Adrenal gland (tissue), 12 donors: ENCODE measurements around the gene NPAS3. TPM values are rescaled to one million over a fixed set of nuclear protein-coding genes. Genes with fewer than 3 reads are reported as not detected.

Experiments used
- DNase-seq, 7 donors: peaks; one replicate each; pipeline ENCODE4 v3.0.0-alpha.2; 2019 to 2020
- H3K27ac ChIP-seq, 5 donors: fragments of 200-600 bp; sonication (generic) in 4 of 5; 1 replicate in 3 of 5; 2 replicates in 2 of 5; pipeline versions ENCODE4 v1.5.1 to v1.8.0; 2016 to 2020; ENCODE audit warnings: mild to moderate bottlenecking in 1 of 5
- H3K27me3 ChIP-seq: fragments of 200-600 bp; 2 replicates; pipeline ENCODE4 v1.8.0; 2021
- H3K36me3 ChIP-seq, 2 donors: fragments of 200-600 bp; replicated peaks in 1 of 2; 1 replicate in 1 of 2; 2 replicates in 1 of 2; pipeline versions ENCODE4 v1.5.1 to v1.8.0; 2018 to 2022
- H3K4me1 ChIP-seq, 2 donors: fragments of 200-600 bp; replicated peaks in 1 of 2; 1 replicate in 1 of 2; 2 replicates in 1 of 2; pipeline versions ENCODE4 v1.5.1 to v1.8.0; 2018 to 2021
- H3K4me3 ChIP-seq, 4 donors: fragments of 200-600 bp; sonication (generic) in 3 of 4; one replicate each; pipeline ENCODE4 v1.5.1; 2016 to 2018
- H3K9me3 ChIP-seq, 3 donors: fragments of 200-600 bp; sonication (generic) in 1 of 3; replicated peaks in 1 of 3; 1 replicate in 2 of 3; 2 replicates in 1 of 3; pipeline versions ENCODE4 v1.5.1 to v1.8.0; 2016 to 2021
- POLR2A ChIP-seq, 2 donors: fragments of 450-650 bp; IDR thresholded peaks; one replicate each; pipeline ENCODE4 v1.6.1; 2017; ENCODE audit warnings: antibody characterized with exemption in 2 of 2, mild to moderate bottlenecking in 2 of 2, moderate library complexity in 1 of 2
- WGBS, 4 donors: extraction: QIAGEN DNeasy Blood & Tissue Kit in 2 of 4; methylation state at CpG; one replicate each; pipeline versions ENCODE4 v1.1.5 to v1.1.7; 2013 to 2017; 5-methylcytosine and 5-hydroxymethylcytosine counted together
- intact Hi-C, 2 donors: fragments of 100-400 bp; cut with DNase I; formaldehyde crosslinking; loops; one replicate each; pipeline versions ENCODE4 v1.14.1 to v1.15.0; 2022 to 2023
- polyA plus RNA-seq, 3 donors: library from polyadenylated mRNA; stranded (reverse); fragments of 200-250 nt in 2 of 3; fragments of 350-450 nt in 1 of 3; fragmentation: Illumina TruSeq in 1 of 3; extraction: RNeasy Lipid Tissue Mini Kit (QIAGEN cat#74804) in 1 of 3; gene quantifications; one replicate each; pipeline ENCODE4 v1.2.3, GENCODE V29; 2013 to 2014
- total RNA-seq, 9 donors: library from RNA; depleted of rRNA in 4 of 9; stranded (reverse); fragments of >200 nt in 4 of 9; fragments of 120-200 nt in 1 of 9; fragmentation: NEBNext Ultra II Directional in 1 of 9; extraction: Animal tissue kit (Norgen Biotek cat#: 25700) in 1 of 9; gene quantifications; one replicate each; pipeline versions ENCODE4 v1.1.0 to v1.2.4, GENCODE V29; 2013 to 2023
- TF ChIP-seq, protein P1 (sequence below), 6 experiments: fragments of 450-650 bp in 4 of 6; fragments of 200-600 bp in 2 of 6; sonication (generic) in 1 of 6; IDR thresholded peaks; 1 replicate in 5 of 6; 2 replicates in 1 of 6; pipeline versions ENCODE4 v1.5.1 to v1.8.0; 2016 to 2021; ENCODE audit warnings: antibody characterized with exemption in 6 of 6, mild to moderate bottlenecking in 2 of 6, moderate library complexity in 1 of 6
- donor health status: healthy with polysubstance abuse.
- donor health status: Bipolar disorder and iron deficiency.
- donor health status: DM: yes; HTN: yes; CAD: no.
- donor health status: DM: no; HTN: no; CAD: no.
- donor health status: DM: no; HTN: no; CAD: no.
- donor health status: DM: yes; HTN: yes; CAD: no.

Gene NPAS3
- total and polyA plus RNA-seq, 12 donors: 0.36 to 7.5 (median 1.5) TPM

DNA sequence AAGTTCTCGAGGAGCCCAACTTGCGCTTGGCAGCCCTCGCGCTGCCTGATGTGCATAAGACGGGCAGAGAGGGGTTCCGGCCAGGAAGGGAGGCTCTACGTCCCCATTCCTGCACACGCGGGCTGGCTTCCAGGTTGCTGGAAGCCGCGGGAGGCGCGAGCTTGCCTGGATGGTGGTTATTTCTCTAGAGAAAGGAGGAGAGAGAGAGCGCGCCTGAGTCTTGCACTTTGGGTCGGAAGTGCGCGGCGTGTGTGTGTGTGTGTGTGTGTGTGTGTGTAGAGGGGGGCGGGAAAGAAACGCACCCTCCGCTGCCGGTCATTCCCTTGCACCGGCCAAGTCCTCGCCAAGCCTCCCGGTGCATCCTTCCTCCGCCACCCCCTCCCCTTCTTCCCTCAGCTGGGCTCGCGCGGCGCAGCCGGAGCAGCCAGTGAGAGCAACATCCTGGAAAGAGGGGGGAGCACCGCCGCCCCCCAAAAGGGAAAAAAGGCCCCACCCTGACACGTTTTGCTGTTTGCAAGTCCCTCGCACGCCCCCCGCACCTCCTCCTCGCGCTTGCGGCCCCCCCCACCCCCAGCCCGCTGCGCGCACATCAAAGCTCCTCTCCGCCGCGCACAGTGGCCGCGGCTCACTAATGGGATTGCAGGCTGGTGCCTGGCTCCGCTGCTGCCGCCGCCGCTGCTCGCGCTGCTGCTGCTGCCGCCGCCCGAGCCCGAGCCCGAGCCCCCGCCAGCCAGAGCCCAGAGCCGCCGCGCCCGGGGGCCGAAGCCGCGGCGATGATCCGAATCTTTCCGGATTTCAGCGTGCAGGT lies 4.4 kb upstream of the NPAS3 start:
- peak overlapping the region in 2 of 4 donors; percentile 11 to 54 for H3K4me3 ChIP-seq
- H3K4me1 ChIP-seq: peaks cover 15 to 21% of the 10 kb centered on the region in 2 donors
- H3K36me3 ChIP-seq: no peaks in the 10 kb centered on the region
- TF ChIP-seq POLR2A (IDR thresholded peaks at IDR 0.05): no peak
- TF ChIP-seq, protein P1, sequence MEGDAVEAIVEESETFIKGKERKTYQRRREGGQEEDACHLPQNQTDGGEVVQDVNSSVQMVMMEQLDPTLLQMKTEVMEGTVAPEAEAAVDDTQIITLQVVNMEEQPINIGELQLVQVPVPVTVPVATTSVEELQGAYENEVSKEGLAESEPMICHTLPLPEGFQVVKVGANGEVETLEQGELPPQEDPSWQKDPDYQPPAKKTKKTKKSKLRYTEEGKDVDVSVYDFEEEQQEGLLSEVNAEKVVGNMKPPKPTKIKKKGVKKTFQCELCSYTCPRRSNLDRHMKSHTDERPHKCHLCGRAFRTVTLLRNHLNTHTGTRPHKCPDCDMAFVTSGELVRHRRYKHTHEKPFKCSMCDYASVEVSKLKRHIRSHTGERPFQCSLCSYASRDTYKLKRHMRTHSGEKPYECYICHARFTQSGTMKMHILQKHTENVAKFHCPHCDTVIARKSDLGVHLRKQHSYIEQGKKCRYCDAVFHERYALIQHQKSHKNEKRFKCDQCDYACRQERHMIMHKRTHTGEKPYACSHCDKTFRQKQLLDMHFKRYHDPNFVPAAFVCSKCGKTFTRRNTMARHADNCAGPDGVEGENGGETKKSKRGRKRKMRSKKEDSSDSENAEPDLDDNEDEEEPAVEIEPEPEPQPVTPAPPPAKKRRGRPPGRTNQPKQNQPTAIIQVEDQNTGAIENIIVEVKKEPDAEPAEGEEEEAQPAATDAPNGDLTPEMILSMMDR (IDR thresholded peaks at IDR 0.05): no peak
- peaks cover 46% of the 10 kb centered on the region for H3K27me3 ChIP-seq
- H3K9me3 ChIP-seq: no peaks in the 10 kb centered on the region
- DNase-seq: peak in 6 of 7 donors; percentile 27 to 48 (median 35)
- intact Hi-C loops: loop anchor here in 1 of 2 donors (10.0 kb wide), 1 partner anchor 209 kb away; no protein-coding TSS in a partner anchor
- 0 to 2% (median 1%) methylated on average over 11 to 71 of the region's 72 CpGs for WGBS, 4 donors
- H3K27ac ChIP-seq: no peak overlapping the region

DNA sequence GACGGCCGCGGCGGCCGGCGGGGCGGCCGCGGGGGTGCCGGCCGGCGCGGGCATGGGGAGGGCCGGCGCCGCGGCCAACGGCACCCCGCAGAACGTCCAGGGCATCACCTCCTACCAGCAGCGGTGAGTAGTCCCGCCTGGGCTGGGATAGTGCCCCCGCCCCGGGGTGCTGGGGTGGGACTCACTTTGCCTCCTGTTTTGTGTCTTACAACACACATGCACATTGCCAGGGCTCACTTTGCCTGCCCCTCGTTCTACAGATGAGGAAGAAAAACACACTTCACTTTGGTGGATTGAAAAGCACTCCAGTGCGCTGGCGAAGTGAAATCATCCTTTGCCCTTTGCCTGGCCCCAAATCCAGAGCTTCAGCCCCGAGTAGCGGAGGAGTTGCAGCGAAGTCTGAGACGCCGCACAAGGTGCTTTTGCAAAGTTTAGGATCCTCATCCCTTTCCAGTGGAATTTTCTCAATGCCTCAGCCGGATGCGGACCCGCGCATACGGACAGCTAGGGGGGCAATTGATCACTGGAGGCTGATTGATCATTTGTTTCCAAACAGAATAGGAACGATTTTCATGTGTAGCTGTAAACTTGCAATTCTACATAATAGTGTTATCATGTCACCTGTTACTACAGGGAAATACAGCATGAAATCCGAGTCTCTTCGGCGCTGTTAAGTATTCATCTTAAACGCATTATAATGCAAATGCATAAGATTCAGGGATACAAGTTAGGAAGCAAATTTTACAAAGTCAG lies 3.6 kb upstream of the NPAS3 start:
- H3K4me3 ChIP-seq: peak overlapping the region in 1 of 4 donors; percentile 54
- peak in 5 of 7 donors; percentile 2 to 22 (median 16) for DNase-seq
- H3K9me3 ChIP-seq: no peaks in the 10 kb centered on the region
- intact Hi-C loops: loop anchor here in 1 of 2 donors (10.0 kb wide), 1 partner anchor 210 kb away; no protein-coding TSS in a partner anchor
- peaks cover 16 to 21% of the 10 kb centered on the region in 2 donors for H3K4me1 ChIP-seq
- H3K27ac ChIP-seq: no peak overlapping the region
- H3K27me3 ChIP-seq: peaks cover 46% of the 10 kb centered on the region
- whole genome bisulfite sequencing, 4 donors: 5 to 13% (median 7%) methylated on average over 20 to 42 of the region's 42 CpGs
- TF ChIP-seq, protein P1 (IDR thresholded peaks at IDR 0.05): no peak
- H3K36me3 ChIP-seq: no peaks in the 10 kb centered on the region

DNA sequence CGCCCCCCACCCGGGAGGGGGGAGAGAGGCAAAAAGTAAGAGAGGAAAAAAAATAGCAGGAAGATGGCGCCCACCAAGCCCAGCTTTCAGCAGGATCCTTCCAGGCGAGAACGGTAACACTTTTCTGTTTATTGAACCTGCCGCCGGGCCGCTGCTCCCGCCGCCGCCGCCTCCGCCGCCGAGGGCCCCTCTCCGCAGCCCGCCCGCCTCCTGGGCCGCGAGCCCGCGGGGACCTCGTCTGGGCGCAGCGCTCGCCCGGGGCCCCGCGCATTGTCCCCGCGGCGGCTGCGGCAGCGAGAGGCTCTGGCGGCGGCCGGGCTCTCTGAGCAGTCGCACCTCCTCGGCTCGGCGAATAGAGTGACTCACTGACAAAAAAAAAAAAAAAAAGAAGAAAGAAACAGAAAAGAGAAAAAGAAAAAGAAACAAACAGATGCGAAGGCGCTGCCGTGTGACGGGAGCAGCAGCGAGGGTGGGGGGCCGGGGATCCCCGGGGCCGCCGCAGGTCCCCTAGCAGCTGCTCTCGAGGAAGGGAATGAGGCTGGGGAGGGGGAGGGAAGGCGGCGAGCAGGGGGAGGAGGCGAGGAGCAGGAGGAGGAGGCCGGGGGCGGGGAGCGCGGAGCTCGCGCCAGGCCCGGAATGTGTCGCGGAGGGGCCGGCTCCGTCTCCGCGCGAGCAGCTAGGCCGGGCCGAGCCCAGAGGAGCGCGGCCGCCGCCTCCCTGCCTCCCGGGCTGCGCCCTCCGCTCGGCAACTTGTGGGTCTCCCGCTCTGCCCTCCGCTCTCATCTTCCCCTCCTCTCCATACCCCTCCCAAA lies 781 bp downstream of the NPAS3 start:
- Histone ChIP-seq H3K27me3 (peaks cover 20% of the 10 kb centered on the region), H3K4me3 (peak overlapping the region; percentile 32 to 86 (median 66)), H3K4me1 (peaks cover 9 to 10% of the 10 kb centered on the region in 2 donors), H3K9me3 (no peaks in the 10 kb centered on the region), H3K36me3 (no peaks in the 10 kb centered on the region), H3K27ac (peak overlapping the region; percentile 64 to 94 (median 81))
- TF ChIP-seq, protein P1 (IDR thresholded peaks at IDR 0.05): no peak
- peak in 1 of 2 donors; percentile 59 for TF ChIP-seq POLR2A (IDR thresholded peaks at IDR 0.05)
- WGBS, 4 donors: 0 to 2% (median 0%) methylated on average over 44 to 80 of the region's 80 CpGs
- peak; percentile 85 to 91 (median 85) for DNase-seq
- intact Hi-C loops: loop anchor here in 1 of 2 donors (10.0 kb wide), 1 partner anchor 215 kb away; no protein-coding TSS in a partner anchor
